ENCODE measurements around the gene MC3R.

- TF ChIP-seq, protein P1, sequence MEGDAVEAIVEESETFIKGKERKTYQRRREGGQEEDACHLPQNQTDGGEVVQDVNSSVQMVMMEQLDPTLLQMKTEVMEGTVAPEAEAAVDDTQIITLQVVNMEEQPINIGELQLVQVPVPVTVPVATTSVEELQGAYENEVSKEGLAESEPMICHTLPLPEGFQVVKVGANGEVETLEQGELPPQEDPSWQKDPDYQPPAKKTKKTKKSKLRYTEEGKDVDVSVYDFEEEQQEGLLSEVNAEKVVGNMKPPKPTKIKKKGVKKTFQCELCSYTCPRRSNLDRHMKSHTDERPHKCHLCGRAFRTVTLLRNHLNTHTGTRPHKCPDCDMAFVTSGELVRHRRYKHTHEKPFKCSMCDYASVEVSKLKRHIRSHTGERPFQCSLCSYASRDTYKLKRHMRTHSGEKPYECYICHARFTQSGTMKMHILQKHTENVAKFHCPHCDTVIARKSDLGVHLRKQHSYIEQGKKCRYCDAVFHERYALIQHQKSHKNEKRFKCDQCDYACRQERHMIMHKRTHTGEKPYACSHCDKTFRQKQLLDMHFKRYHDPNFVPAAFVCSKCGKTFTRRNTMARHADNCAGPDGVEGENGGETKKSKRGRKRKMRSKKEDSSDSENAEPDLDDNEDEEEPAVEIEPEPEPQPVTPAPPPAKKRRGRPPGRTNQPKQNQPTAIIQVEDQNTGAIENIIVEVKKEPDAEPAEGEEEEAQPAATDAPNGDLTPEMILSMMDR (conservative IDR thresholded peaks at IDR 0.05; ENCODE audit: low read depth, low read length), result no peak
- TF ChIP-seq EZH2 (IDR thresholded peaks at IDR 0.05; ENCODE audit: low read length, unreplicated experiment) (no peak), EZH2phosphoT487 (IDR thresholded peaks at IDR 0.05; ENCODE audit: borderline replicate concordance, low read length) (no peak)
Measured at GRCh38 chr20:56244259-56244658, 4.3 kb upstream of the MC3R start.

All from PC-3 (cell line).